Stimulated activated naive B cell treated with anti-CD40 and anti-IgM and Interleukin-4, amounts not matched to agents 10 μg/mL and 1 μg/mL and 100 μg/mL, for 72 hours (primary cell): Measurements from ENCODE around the gene MICOS13.

Experiments
- ATAC-seq, 2 donors: fragments of 150-1000 bp; cut with Tn5 transposase; replicated peaks; 2 replicates each; pipeline ENCODE4 v1.10.0; 2021; ENCODE audit warnings: moderate library complexity in 1 of 2
- DNase-seq: peaks from one replicate; pipeline ENCODE4 v3.0.0; 2021
- H3K27ac Mint-ChIP-seq: one replicate; pipeline ENCODE4 v1.8.0; 2022; ENCODE audit warnings: mild to moderate bottlenecking, mixed read lengths
- H3K27me3 Mint-ChIP-seq, 2 donors: one replicate each; pipeline ENCODE4 v1.8.0; 2022; ENCODE audit warnings: mixed read lengths in 2 of 2
- H3K36me3 Mint-ChIP-seq, 2 donors: one replicate each; pipeline ENCODE4 v1.8.0; 2022; ENCODE audit warnings: mixed read lengths in 2 of 2, mild to moderate bottlenecking in 1 of 2
- H3K4me1 Mint-ChIP-seq, 2 donors: one replicate each; pipeline ENCODE4 v1.8.0; 2022; ENCODE audit warnings: mixed read lengths in 2 of 2, mild to moderate bottlenecking in 1 of 2
- H3K4me3 Mint-ChIP-seq, 2 donors: one replicate each; pipeline ENCODE4 v1.8.0; 2022; ENCODE audit warnings: mild to moderate bottlenecking in 2 of 2, mixed read lengths in 2 of 2, moderate library complexity in 1 of 2
- H3K9me3 Mint-ChIP-seq, 2 donors: one replicate each; pipeline ENCODE4 v1.8.0; 2022; ENCODE audit warnings: mixed read lengths in 2 of 2, mild to moderate bottlenecking in 1 of 2

MICOS13 gene

GRCh38 chr19:5680437-5681368 is at the start of gene MICOS13, which contains the start of gene HSD11B1L:
TSS of gene MICOS13 (minus strand) at chr19:5680516. CDS start at chr19:5680486, 30 bp downstream.
TSS of gene HSD11B1L (plus strand) at chr19:5681027. CDS start at chr19:5684833, 3,806 bp downstream.
- Mint-ChIP-seq H3K27me3 (no peaks in the 10 kb centered on the region), H3K4me1 (peaks cover 19 to 28% of the 10 kb centered on the region in 2 donors), H3K36me3 (peaks cover 9 to 18% of the 10 kb centered on the region in 2 donors), H3K4me3 (peak within 1 kb of the TSS; percentile 85 to 88), H3K9me3 (peaks cover 2 to 4% of the 10 kb centered on the region in 2 donors), H3K27ac (peak within 1 kb of the TSS; percentile 97)
- ATAC-seq (peak; percentile 96), DNase-seq (peak; percentile 98)

GRCh38 chr19:5727453-5728050 is 47.2 kb upstream of the MICOS13 start:
- no peak for ATAC-seq
- Mint-ChIP-seq H3K27me3 (peaks cover 10 to 19% of the 10 kb centered on the region in 2 donors), H3K9me3 (no peaks in the 10 kb centered on the region), H3K4me3 (no peak overlapping the region), H3K27ac (no peak overlapping the region), H3K36me3 (no peaks in the 10 kb centered on the region), H3K4me1 (no peaks in the 10 kb centered on the region)
- DNase-seq = no peak

GRCh38 chr19:5719961-5720790 is 39.9 kb upstream of the MICOS13 start, which contains the start of the genes CATSPERD and LONP1:
TSS of gene CATSPERD (plus strand) at chr19:5720637. CDS start at chr19:5720738, 101 bp downstream.
TSS of gene LONP1 (minus strand) at chr19:5720146. CDS start at chr19:5720132, 14 bp downstream.
- peak; percentile 91 to 92 for ATAC-seq

GRCh38 chr19:5719274-5719960 is 39.1 kb upstream of the MICOS13 start:
- Mint-ChIP-seq H3K4me1 (peaks cover 21 to 33% of the 10 kb centered on the region in 2 donors), H3K9me3 (no peaks in the 10 kb centered on the region), H3K27me3 (no peaks in the 10 kb centered on the region), H3K4me3 (peak overlapping the region; percentile 89 to 94), H3K27ac (peak overlapping the region; percentile 97), H3K36me3 (peaks cover 12 to 13% of the 10 kb centered on the region in 2 donors)
- ATAC-seq = peak in 1 of 2 donors; percentile 1
- no peak for DNase-seq

More at GRCh38 chr19:5719961-5720790, 39.9 kb upstream of the MICOS13 start, which contains the start of the genes CATSPERD and LONP1:
- peaks cover 12 to 13% of the 10 kb centered on the region in 2 donors for H3K36me3 Mint-ChIP-seq
- peak within 1 kb of the TSS; percentile 89 to 94 for H3K4me3 Mint-ChIP-seq
- peak within 1 kb of the TSS; percentile 97 for H3K27ac Mint-ChIP-seq
- peaks cover 3 to 5% of the 10 kb centered on the region in 2 donors for H3K27me3 Mint-ChIP-seq
- H3K4me1 Mint-ChIP-seq = peaks cover 21 to 33% of the 10 kb centered on the region in 2 donors
- DNase-seq = peak; percentile 97
- no peaks in the 10 kb centered on the region for H3K9me3 Mint-ChIP-seq

GRCh38 chr19:5718579-5719273 is 38.4 kb upstream of the MICOS13 start:
- peaks cover 21 to 33% of the 10 kb centered on the region in 2 donors for H3K4me1 Mint-ChIP-seq
- peak overlapping the region; percentile 95 for H3K27ac Mint-ChIP-seq
- no peaks in the 10 kb centered on the region for H3K9me3 Mint-ChIP-seq
- DNase-seq = no peak
- no peak for ATAC-seq
- H3K27me3 Mint-ChIP-seq = no peaks in the 10 kb centered on the region
- H3K4me3 Mint-ChIP-seq = peak overlapping the region; percentile 89 to 94
- H3K36me3 Mint-ChIP-seq = peaks cover 12 to 19% of the 10 kb centered on the region in 2 donors

- H3K9me3 Mint-ChIP-seq = no peaks in the 10 kb centered on the region
- peak overlapping the region; percentile 95 for H3K27ac Mint-ChIP-seq
Observed at GRCh38 chr19:5718037-5718578, 37.8 kb upstream of the MICOS13 start.

GRCh38 chr19:5717215-5717935 is 37.1 kb upstream of the MICOS13 start:
- H3K27me3 Mint-ChIP-seq = no peaks in the 10 kb centered on the region
- no peak for ATAC-seq
- H3K4me3 Mint-ChIP-seq = no peak overlapping the region
- peaks cover 22 to 33% of the 10 kb centered on the region in 2 donors for H3K4me1 Mint-ChIP-seq
- DNase-seq = no peak
- peaks cover 16 to 26% of the 10 kb centered on the region in 2 donors for H3K36me3 Mint-ChIP-seq
- H3K27ac Mint-ChIP-seq = peak overlapping the region; percentile 85
- no peaks in the 10 kb centered on the region for H3K9me3 Mint-ChIP-seq

More at GRCh38 chr19:5718037-5718578, 37.8 kb upstream of the MICOS13 start:
- H3K4me1 Mint-ChIP-seq = peaks cover 21 to 33% of the 10 kb centered on the region in 2 donors
- no peak for DNase-seq
- no peaks in the 10 kb centered on the region for H3K27me3 Mint-ChIP-seq
- peak overlapping the region; percentile 89 to 94 for H3K4me3 Mint-ChIP-seq
- no peak for ATAC-seq
- H3K36me3 Mint-ChIP-seq = peaks cover 15 to 22% of the 10 kb centered on the region in 2 donors

- DNase-seq (no peak), ATAC-seq (no peak)
- Mint-ChIP-seq H3K27ac (no peak overlapping the region), H3K27me3 (no peaks in the 10 kb centered on the region), H3K4me1 (peaks cover 19 to 24% of the 10 kb centered on the region in 2 donors), H3K9me3 (no peaks in the 10 kb centered on the region), H3K36me3 (peaks cover 15 to 24% of the 10 kb centered on the region in 2 donors), H3K4me3 (no peak overlapping the region)
Observed at GRCh38 chr19:5714816-5715215, 34.5 kb upstream of the MICOS13 start.

- ATAC-seq = no peak
- Mint-ChIP-seq H3K36me3 (peaks cover 17 to 24% of the 10 kb centered on the region in 2 donors), H3K4me3 (no peak overlapping the region), H3K27me3 (no peaks in the 10 kb centered on the region), H3K4me1 (peaks cover 11 to 14% of the 10 kb centered on the region in 2 donors), H3K9me3 (no peaks in the 10 kb centered on the region), H3K27ac (no peak overlapping the region)
- DNase-seq = no peak
Observed at GRCh38 chr19:5713228-5713627, 32.9 kb upstream of the MICOS13 start.

- DNase-seq = no peak
- no peak for ATAC-seq
- H3K27me3 Mint-ChIP-seq = no peaks in the 10 kb centered on the region
- H3K4me3 Mint-ChIP-seq = no peak overlapping the region
- H3K4me1 Mint-ChIP-seq = peaks cover 0 to 5% of the 10 kb centered on the region in 2 donors
- H3K36me3 Mint-ChIP-seq = peaks cover 21 to 32% of the 10 kb centered on the region in 2 donors
- no peak overlapping the region for H3K27ac Mint-ChIP-seq
- no peaks in the 10 kb centered on the region for H3K9me3 Mint-ChIP-seq
Observed at GRCh38 chr19:5711713-5712161, 31.4 kb upstream of the MICOS13 start.

- no peaks in the 10 kb centered on the region for H3K9me3 Mint-ChIP-seq
- no peaks in the 10 kb centered on the region for H3K27me3 Mint-ChIP-seq
- peaks cover 0 to 5% of the 10 kb centered on the region in 2 donors for H3K4me1 Mint-ChIP-seq
- ATAC-seq (no peak), DNase-seq (no peak)
- H3K4me3 Mint-ChIP-seq = no peak overlapping the region
- H3K27ac Mint-ChIP-seq = no peak overlapping the region
- peaks cover 21 to 36% of the 10 kb centered on the region in 2 donors for H3K36me3 Mint-ChIP-seq
Observed at GRCh38 chr19:5711025-5711424, 30.7 kb upstream of the MICOS13 start.
